Hepatocyte (in vitro differentiated cells): Measurements from ENCODE around the gene COL13A1.

Source experiments
- EZH2 ChIP-seq: fragments of 200-600 bp; sonication (generic); IDR thresholded peaks from 2 replicates; pipeline ENCODE4 v1.6.1; 2016; ENCODE audit warnings: antibody characterized with exemption, mild to moderate bottlenecking, borderline replicate concordance
- EZH2phosphoT487 ChIP-seq: fragments of 200-600 bp; sonication (generic); IDR thresholded peaks from one replicate; pipeline ENCODE4 v1.6.1; 2018; ENCODE audit warnings: antibody characterized with exemption, mild to moderate bottlenecking, low read depth, moderate library complexity; ENCODE audit not compliant: unreplicated experiment, severe bottlenecking
- TF ChIP-seq, protein P1 (sequence below): fragments of 200-600 bp; sonication (generic); IDR thresholded peaks from 2 replicates; pipeline ENCODE4 v1.5.1; 2016; ENCODE audit warnings: antibody characterized with exemption, mild to moderate bottlenecking; ENCODE audit not compliant: poor library complexity

GRCh38 chr10:69792341-69792740, 9.4 kb upstream of the COL13A1 start:
- TF ChIP-seq EZH2 (no peak), EZH2phosphoT487 (no peak)
- TF ChIP-seq, protein P1, sequence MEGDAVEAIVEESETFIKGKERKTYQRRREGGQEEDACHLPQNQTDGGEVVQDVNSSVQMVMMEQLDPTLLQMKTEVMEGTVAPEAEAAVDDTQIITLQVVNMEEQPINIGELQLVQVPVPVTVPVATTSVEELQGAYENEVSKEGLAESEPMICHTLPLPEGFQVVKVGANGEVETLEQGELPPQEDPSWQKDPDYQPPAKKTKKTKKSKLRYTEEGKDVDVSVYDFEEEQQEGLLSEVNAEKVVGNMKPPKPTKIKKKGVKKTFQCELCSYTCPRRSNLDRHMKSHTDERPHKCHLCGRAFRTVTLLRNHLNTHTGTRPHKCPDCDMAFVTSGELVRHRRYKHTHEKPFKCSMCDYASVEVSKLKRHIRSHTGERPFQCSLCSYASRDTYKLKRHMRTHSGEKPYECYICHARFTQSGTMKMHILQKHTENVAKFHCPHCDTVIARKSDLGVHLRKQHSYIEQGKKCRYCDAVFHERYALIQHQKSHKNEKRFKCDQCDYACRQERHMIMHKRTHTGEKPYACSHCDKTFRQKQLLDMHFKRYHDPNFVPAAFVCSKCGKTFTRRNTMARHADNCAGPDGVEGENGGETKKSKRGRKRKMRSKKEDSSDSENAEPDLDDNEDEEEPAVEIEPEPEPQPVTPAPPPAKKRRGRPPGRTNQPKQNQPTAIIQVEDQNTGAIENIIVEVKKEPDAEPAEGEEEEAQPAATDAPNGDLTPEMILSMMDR: no peak
